ENCODE measurements around the gene THOC5.
"Not testable (repeated sequence)": the region's sequence is repeated elsewhere in the genome, so short reads cannot be mapped to it uniquely, and the experiment has no call there.

Gene THOC5

DNA sequence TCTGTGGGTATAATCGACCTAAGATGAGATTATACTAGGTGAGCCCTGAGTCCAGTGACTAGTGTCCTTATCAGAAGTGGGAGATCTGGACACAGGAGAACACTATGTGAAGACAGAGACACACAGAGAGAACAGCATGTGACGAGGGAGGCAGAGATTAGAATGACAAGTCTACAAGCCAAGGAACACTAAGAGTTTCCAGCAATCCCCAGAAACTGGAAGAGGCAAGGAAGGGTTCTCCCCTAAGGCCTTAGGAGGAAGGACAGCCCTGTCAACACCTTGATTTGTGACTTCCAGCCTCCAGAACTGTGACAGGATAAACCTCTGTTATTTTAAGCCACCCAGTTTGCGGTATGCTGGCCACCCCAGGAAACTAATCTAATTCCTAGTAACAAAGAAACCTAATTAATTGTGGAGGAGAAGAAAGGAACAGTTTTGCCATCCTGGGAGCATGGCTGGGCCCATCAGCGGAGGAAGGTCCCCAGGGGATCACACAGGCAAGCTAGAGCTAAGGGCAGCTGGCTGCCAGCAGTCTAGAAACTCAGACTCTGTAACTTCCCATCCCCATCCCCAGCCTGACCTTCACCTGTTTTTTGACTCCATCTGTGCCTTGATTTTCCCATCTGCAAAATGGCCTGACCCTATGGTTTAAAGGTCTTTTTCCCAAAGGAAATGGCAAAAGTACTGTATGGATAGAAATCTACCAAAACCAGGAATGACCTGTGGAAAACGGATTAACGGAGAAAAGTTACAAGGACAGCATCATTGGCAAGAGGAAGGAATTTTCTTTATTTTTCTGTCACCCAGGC is 10.3 kb upstream of the THOC5 start:
- no peak for DNase-seq

DNA sequence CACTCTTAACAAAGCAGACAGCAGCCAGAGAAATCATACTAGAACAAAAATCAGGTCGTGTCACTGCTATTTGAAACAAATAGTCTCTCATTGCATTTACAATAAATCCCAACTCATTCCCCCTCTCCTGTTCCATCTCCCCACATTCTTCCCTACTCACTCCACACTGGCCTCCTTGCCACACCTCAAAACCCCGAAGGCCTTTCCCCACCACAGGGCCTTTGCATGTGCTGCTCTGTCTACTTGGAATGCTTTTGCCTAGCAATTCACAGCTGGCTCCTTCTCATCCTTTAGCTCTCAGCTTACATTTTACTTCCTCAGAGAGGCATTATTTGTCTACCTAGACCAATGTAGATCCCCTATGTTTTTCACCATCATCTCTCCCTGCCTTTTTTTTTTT is 6.3 kb upstream of the THOC5 start:
- no peak for DNase-seq

GRCh38 chr22:29559030-29559429 is 5.5 kb upstream of the THOC5 start:
- no peak for DNase-seq

DNA sequence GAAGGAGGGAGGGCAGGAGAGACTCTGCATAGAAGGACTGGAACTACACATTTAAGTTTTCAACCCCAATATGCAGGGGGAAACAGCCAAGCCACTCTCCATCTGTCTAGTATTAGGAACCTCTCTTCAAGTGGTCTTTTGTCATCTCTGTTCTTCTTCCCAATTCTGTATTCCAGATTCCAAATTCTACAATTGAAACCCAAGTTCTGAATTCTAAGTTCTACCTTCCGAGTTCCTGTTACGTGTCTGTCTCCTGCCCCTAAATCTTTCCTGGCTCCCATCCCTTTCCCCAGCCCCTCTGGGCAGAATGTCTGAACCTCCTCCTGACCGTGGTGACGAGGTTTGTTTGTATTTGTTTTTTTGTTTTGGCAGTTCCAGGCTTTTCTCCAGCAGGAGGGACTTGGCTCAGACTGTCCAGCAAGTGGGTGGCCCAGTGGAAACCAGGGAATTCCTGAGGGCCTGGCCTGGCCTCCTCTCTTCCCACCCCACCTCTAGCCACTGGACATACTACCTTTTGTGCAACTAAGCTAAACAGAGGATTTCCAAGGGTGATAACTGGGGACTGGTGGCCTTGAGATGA is 1.6 kb upstream of the THOC5 start:
- DNase-seq: peak in 35 of 51 donors; percentile 3 to 77 (median 37)

GRCh38 chr22:29552357-29552756 is 1.2 kb downstream of the THOC5 start:
- DNase-seq: not testable (repeated sequence)

DNA sequence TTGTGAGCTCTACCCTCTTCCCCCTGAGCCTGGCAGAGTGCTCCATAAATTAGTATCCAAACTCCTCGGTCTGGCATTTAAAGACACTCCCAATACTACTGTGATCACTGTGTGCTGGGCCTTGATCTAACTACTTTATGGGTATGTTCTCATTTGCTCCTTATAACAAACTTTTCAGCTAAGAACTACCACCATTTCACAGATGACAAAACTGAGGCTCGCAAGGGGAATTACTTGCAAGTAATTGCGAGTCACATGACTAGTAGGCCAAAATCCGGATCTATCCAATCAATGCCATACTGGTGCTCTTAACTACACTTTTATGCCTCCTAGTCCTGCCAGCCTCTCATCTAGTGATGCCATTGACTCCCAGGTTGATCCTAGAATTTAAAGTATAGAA is 3.6 kb downstream of the THOC5 start:
- DNase-seq: no peak

DNA sequence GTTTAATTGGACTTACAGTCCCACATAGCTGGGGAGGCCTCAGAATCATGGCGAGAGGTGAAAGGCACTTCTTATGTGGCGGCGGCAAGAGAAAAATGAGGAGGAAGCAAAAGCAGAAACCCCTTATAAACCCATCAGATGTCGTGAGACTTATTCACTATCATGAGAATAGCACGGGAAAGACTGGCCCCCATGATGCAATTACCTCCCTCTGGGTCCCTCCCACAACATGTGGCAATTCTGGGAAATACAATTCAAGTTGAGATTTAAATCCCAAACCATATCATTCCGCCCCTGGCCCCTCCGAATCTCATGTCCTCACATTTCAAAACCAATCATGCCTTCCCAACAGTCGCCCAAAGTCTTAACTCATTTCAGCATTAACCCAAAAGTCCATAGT is 8.5 kb downstream of the THOC5 start:
- DNase-seq: not testable (repeated sequence)

DNA sequence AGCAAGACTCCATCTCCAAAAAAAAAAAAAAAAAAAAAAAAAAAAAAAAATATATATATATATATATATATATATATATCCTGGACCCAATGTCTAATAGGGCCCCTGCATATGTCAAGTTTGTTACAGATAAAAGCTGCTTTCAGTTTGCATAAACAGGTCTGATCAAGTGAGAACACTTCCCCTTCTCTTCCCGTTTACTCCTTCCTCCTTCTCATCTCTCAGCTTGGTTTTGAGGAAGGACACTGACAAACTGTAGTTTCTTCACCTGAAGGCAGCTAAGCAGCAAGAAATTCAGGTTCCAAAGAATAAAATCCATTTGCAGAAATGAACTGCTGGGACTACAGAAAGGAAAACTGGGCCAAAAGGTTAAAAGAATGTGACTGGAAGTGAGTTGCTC is 11.7 kb downstream of the THOC5 start:
- DNase-seq: no peak

DNA sequence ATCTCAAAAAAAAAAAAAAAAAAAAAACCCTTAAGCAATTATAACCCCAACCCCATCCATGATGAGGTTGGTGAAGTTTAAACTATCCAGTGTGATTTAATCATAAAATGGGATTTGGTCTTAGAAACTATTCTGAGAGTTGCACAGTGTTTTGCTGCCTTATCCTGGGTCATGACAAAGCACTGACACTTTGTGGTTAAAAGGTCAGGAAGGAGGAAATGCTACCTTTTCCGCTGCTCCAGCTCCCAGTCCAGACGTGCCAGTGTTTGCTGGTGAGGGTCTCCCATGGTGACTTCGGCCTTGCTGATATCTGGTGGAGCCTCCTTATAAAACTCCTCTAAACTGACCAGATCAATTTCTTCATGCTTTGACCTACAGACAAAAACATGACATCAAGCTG is 14.5 kb downstream of the THOC5 start:
- DNase-seq: no peak

DNA sequence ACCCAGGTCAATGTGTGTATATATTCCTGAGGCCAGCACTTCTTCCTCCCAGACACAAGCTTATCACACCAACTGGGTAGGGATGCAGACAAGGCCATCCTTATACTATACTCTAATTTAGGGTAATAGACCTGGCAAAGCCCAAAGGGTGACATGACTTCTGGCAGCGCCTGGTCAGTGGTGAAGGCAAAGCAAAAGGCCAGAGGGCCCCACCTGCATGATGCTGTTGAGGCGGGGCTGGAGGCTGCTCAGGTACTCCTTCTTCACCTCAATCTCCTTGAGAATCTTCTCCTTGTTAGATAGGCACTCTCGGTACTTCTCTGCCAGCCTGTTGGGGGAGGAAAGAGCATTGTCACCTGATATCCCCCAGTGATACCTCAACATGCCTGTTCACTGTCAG is 17.1 kb downstream of the THOC5 start:
- DNase-seq: no peak

- no peak for DNase-seq
Measured at GRCh38 chr22:29531419-29531818, 22.1 kb downstream of the THOC5 start.

GRCh38 chr22:29530716-29531115 is 22.8 kb downstream of the THOC5 start:
- DNase-seq: no peak

- DNase-seq: peak in 2 of 51 donors; percentile 4 to 13
Measured at GRCh38 chr22:29528144-29528543, 25.4 kb downstream of the THOC5 start.

GRCh38 chr22:29524442-29525191 is 28.9 kb downstream of the THOC5 start:
- DNase-seq: peak in 4 of 51 donors; percentile 4 to 19 (median 10)

- DNase-seq: no peak
Measured at GRCh38 chr22:29523761-29524160, 29.8 kb downstream of the THOC5 start.

GRCh38 chr22:29521526-29521925 is 32.0 kb downstream of the THOC5 start:
- peak in 1 of 51 donors; percentile 4 for DNase-seq

- no peak for DNase-seq
Measured at GRCh38 chr22:29520851-29521250, 32.7 kb downstream of the THOC5 start.

GRCh38 chr22:29519996-29520395 is 33.6 kb downstream of the THOC5 start:
- DNase-seq: no peak

GRCh38 chr22:29518427-29518826 is 35.1 kb downstream of the THOC5 start:
- DNase-seq: no peak

GRCh38 chr22:29517215-29517908 is 36.2 kb downstream of the THOC5 start:
- DNase-seq: no peak

DNA sequence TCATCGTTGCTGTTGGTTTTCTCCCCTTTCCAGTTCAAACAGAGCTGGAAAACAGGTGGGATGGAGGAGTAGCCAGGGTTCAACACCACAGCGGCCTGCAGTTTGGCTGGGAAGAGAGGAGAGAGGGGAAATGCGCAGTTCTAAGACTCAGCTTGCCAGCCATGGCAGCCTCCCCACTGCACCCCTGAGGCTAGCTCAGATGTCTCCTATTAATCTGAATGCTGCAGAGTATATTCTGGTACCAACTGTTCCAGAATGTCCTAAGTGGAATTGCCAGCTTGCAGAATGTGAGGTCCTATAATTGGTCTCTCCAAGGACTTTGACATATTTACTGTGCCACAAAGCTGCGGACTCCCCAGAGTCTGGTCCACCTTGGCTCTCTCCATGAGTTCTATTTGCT is 41.5 kb downstream of the THOC5 start:
- no peak for DNase-seq
